Hepatocyte (in vitro differentiated cells): ENCODE results near the gene LBX2.

ENCODE experiments used
- EZH2 ChIP-seq: fragments of 200-600 bp; sonication (generic); IDR thresholded peaks from 2 replicates; pipeline ENCODE4 v1.6.1; 2016; ENCODE audit warnings: antibody characterized with exemption, mild to moderate bottlenecking, borderline replicate concordance
- EZH2phosphoT487 ChIP-seq: fragments of 200-600 bp; sonication (generic); IDR thresholded peaks from one replicate; pipeline ENCODE4 v1.6.1; 2018; ENCODE audit warnings: antibody characterized with exemption, mild to moderate bottlenecking, low read depth, moderate library complexity; ENCODE audit not compliant: unreplicated experiment, severe bottlenecking
- TF ChIP-seq, protein P1 (sequence below): fragments of 200-600 bp; sonication (generic); IDR thresholded peaks from 2 replicates; pipeline ENCODE4 v1.5.1; 2016; ENCODE audit warnings: antibody characterized with exemption, mild to moderate bottlenecking; ENCODE audit not compliant: poor library complexity

- TF ChIP-seq, protein P1, sequence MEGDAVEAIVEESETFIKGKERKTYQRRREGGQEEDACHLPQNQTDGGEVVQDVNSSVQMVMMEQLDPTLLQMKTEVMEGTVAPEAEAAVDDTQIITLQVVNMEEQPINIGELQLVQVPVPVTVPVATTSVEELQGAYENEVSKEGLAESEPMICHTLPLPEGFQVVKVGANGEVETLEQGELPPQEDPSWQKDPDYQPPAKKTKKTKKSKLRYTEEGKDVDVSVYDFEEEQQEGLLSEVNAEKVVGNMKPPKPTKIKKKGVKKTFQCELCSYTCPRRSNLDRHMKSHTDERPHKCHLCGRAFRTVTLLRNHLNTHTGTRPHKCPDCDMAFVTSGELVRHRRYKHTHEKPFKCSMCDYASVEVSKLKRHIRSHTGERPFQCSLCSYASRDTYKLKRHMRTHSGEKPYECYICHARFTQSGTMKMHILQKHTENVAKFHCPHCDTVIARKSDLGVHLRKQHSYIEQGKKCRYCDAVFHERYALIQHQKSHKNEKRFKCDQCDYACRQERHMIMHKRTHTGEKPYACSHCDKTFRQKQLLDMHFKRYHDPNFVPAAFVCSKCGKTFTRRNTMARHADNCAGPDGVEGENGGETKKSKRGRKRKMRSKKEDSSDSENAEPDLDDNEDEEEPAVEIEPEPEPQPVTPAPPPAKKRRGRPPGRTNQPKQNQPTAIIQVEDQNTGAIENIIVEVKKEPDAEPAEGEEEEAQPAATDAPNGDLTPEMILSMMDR: no peak
- TF ChIP-seq EZH2 (no peak), EZH2phosphoT487 (no peak)
Measured at GRCh38 chr2:74474481-74474880, 24.9 kb downstream of the LBX2 start.
